Adrenal gland (tissue), 5 donors: ENCODE data around the gene LPP.

Source experiments
- CTCF ChIP-seq, 6 experiments: fragments of 450-650 bp in 4 of 6; fragments of 200-600 bp in 2 of 6; sonication (generic) in 1 of 6; IDR thresholded peaks; 1 replicate in 5 of 6; 2 replicates in 1 of 6; pipeline versions ENCODE4 v1.5.1 to v1.8.0; 2016 to 2021; ENCODE audit warnings: antibody characterized with exemption in 6 of 6, mild to moderate bottlenecking in 2 of 6, moderate library complexity in 1 of 6
- POLR2A ChIP-seq, 2 donors: fragments of 450-650 bp; IDR thresholded peaks; one replicate each; pipeline ENCODE4 v1.6.1; 2017; ENCODE audit warnings: antibody characterized with exemption in 2 of 2, mild to moderate bottlenecking in 2 of 2, moderate library complexity in 1 of 2
- donor health status: DM: no; HTN: no; CAD: no.

- TF ChIP-seq CTCF (IDR thresholded peaks at IDR 0.05) (no peak), POLR2A (IDR thresholded peaks at IDR 0.05) (no peak)
Observed at GRCh38 chr3:188578576-188579363, 424.8 kb downstream of the LPP start.
